ENCODE data around the gene ADCY4.

The ADCY4 gene

DNA sequence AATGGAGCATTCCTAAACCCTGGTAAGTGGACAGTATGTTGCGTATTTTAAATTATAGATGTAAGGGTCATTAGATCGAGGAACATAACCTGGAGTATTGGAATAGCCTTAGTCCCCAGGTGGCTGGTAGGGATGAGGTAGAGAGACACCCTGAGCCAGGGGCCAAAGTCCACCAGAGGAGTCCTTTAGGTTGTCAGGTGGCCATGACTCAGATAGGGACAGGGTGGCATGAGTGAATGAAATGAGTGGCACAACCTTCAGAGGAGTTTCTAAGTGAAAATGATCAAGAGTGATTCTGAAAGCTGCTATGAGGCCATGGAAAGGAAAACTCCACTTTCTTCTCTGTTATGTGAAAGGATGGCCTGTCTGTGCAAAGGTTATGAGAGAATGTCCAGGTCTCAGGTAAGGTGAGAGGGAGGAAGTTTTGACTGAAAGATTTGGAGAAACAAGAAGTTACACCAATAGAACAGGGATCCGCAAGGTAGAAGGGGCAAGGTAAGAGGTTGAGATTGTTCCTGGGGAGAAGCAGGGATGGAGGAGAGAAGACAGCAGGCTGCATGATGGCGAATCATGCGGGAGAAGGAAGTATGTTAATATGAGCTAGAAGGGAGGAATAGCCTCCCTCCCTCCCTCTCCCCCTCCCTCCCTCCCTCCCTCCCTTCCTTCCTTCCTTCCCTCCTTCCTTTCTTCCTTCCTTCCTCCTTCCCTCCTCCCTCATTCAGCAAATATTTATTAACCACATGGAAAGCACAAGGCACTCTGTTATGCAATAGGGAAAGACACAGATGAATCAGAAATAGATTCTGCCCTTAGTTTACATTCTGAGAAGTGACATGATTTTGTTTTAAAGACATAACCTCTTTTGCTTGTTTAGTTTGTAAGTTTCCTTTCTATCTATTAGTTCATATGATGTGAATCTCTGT, 18.9 kb upstream of the ADCY4 start:
- TF ChIP-seq CTCF (IDR thresholded peaks at IDR 0.05): no peak

DNA sequence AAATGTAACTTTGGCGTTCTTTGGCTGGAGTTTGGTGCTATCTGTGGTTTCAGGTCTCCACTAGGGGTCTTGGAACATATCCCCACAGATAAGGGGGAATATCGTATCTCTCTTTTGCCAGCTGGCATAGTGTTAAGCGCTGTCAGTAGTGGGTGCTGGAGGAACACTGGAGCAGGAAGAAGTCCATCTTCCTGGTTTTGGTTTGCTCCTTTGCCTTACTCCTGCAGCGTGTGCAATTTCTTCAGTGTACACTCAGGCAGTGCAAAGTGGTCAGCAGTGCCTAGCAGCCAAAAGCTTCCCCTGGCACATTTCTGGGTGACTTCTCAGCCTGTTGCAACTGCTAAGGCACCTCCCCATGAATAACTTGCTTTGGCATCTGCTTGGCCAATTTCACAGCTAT, 16.6 kb upstream of the ADCY4 start:
- no peak for TF ChIP-seq CTCF (IDR thresholded peaks at IDR 0.05)

GRCh38 chr14:24349742-24350141, 14.9 kb upstream of the ADCY4 start:
- no peak for TF ChIP-seq CTCF (IDR thresholded peaks at IDR 0.05)

- TF ChIP-seq CTCF (IDR thresholded peaks at IDR 0.05): no peak
These were observed 13.3 kb upstream of the ADCY4 start for GRCh38 chr14:24348186-24348585.

GRCh38 chr14:24347134-24347533, 12.3 kb upstream of the ADCY4 start:
- TF ChIP-seq CTCF (IDR thresholded peaks at IDR 0.05): no peak

DNA sequence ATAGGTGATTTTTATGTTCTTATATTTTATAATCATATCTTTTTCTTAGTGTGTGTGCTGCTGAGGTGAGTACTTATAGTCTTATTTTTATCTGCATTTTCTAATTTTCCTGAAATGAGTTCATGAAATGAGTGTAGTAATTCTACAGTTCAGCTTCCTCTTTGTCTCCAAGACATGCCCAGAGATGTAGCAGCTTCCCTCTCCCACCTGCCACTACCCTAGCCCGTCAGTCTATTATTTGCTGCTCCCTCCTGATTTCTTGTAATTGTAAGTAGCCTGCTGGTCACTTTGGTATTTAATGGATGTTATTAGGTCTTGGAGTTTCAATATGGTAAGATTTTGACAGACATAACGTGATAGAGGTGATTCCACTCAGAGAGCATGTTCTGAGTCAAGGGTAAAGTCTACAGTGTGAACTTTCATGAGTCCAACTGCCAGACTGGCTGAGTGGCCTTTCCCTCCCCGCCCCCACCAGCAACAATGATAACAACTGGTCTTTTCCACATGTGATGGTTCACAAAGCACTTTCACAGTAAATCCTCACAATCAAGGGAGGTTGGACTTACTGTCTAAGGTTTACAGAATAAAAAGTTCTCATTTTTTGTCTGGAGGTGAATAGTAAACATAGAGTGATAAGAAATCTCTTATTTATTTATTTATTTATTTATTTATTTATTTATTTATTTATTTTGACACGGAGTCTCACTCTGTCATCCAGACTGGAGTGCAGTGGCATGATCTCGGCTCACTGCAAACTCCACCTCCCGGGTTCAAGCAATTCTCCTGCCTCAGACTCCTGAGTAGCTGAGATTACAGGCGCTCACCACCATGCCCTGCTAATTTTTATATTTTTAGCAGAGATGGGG, 9.2 kb upstream of the ADCY4 start:
- no peak for TF ChIP-seq CTCF (IDR thresholded peaks at IDR 0.05)

DNA sequence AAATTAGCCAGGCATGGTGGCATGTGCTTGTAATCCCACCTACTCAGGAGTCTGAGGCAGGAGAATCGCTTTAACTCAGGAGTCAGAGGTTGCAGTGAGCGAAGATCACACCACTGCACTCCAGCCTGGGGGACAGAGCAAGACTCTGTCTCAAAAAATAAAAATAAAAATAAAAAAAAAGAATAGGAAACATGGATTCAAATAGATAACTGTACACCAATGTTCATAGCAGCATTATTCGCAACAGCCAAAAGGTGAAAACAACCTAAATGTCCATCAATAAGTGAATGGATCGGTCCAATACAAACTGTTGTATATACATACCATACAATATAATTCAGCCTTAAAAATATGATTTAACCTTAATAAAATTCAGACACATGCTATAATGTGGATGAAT, 8.0 kb upstream of the ADCY4 start:
- TF ChIP-seq CTCF (IDR thresholded peaks at IDR 0.05): no peak

All from LNCAP (cell line).